Endothelial cell of umbilical vein (primary cell): ENCODE measurements around the gene DPF3. TPM values are rescaled to one million over a fixed set of nuclear protein-coding genes. Genes with fewer than 3 reads are reported as not detected.

Source experiments
- BruUV-seq: library from RNA; stranded (reverse); fragments of 400-500 nt; replicated peaks from 2 replicates; lab custom pipeline; 2021; lab: Mats Ljungman, UMichigan
- CTCF ChIA-PET: fragments of 300-600, 350-600 bp; sonication (Branson Sonifier 250); formaldehyde crosslinking; loops from one replicate; lab custom pipeline; 2021; ENCODE audit warnings: antibody characterized with exemption, inconsistent platforms; lab: Charles Lee
- POLR2A ChIA-PET: fragments of 300-600, 350-600 bp; sonication (Branson Sonifier 250); formaldehyde crosslinking; loops from one replicate; lab custom pipeline; 2021; ENCODE audit warnings: antibody characterized with exemption, inconsistent platforms; lab: Charles Lee
- DNase-seq: peaks from one replicate; pipeline ENCODE4 v3.0.0-alpha.2; 2011; ENCODE audit warnings: low read depth, low spot score
- FAIRE-seq: peaks from 2 replicates; lab custom pipeline; 2011; peaks lifted over from hg19 to GRCh38; lab: Jason Lieb, UNC
- H2AFZ ChIP-seq: 2 replicates; pipeline ENCODE4 v1.6.0; 2012; ENCODE audit warnings: low read depth, low read length, control low read depth, inconsistent platforms
- H3K27ac ChIP-seq: 2 replicates; pipeline ENCODE4 v1.5.1; 2011; ENCODE audit warnings: low read depth, mild to moderate bottlenecking, control low read depth, low read length, moderate library complexity; ENCODE audit not compliant: insufficient read depth
- H3K27me3 ChIP-seq, 2 experiments: 2 replicates each; pipeline versions ENCODE4 v1.6.0 to v1.6.1; 2011; ENCODE audit warnings: low read length in 2 of 2, mixed read lengths in 1 of 2; ENCODE audit not compliant: control insufficient read depth in 2 of 2, insufficient read depth in 2 of 2
- H3K36me3 ChIP-seq, 2 experiments: 2 replicates in 1 of 2; 3 replicates in 1 of 2; pipeline ENCODE4 v1.5.1; 2011; ENCODE audit warnings: low read length in 2 of 2, mild to moderate bottlenecking in 1 of 2, moderate library complexity in 1 of 2; ENCODE audit not compliant: control insufficient read depth in 2 of 2, insufficient read depth in 2 of 2; ENCODE audit errors: extremely low read depth in 1 of 2
- H3K4me1 ChIP-seq: 3 replicates; pipeline ENCODE4 v1.5.1; 2011; ENCODE audit warnings: mild to moderate bottlenecking, low read length; ENCODE audit not compliant: control insufficient read depth, insufficient read depth; ENCODE audit errors: extremely low read depth
- H3K4me2 ChIP-seq: 2 replicates; pipeline ENCODE4 v1.6.1; 2011; ENCODE audit warnings: low read length, control low read depth, mixed read lengths; ENCODE audit not compliant: insufficient read depth
- H3K4me3 ChIP-seq, 3 experiments: fragments of 200-600 bp in 1 of 3; sonication (generic), shearing (Covaris generic) in 1 of 3; replicated peaks in 1 of 3; 2 replicates each; pipeline ENCODE4 v1.5.1; 2011 to 2016; ENCODE audit warnings: control low read depth in 3 of 3, low read length in 3 of 3, mild to moderate bottlenecking in 2 of 3, inconsistent platforms in 1 of 3, low read depth in 1 of 3, moderate library complexity in 1 of 3; ENCODE audit not compliant: insufficient read depth in 1 of 3
- H3K79me2 ChIP-seq: 2 replicates; pipeline ENCODE4 v1.6.0; 2012; ENCODE audit warnings: low read length, inconsistent platforms; ENCODE audit not compliant: control insufficient read depth, insufficient read depth
- H3K9ac ChIP-seq: replicated peaks from 2 replicates; pipeline ENCODE3; 2011; ENCODE audit warnings: low read length, control low read depth; ENCODE audit not compliant: insufficient read depth; ENCODE audit errors: extremely low read depth
- H3K9me1 ChIP-seq: replicated peaks from 3 replicates; pipeline ENCODE4 v1.6.0; 2011; ENCODE audit warnings: mild to moderate bottlenecking, low read length; ENCODE audit not compliant: control insufficient read depth, insufficient read depth; ENCODE audit errors: extremely low read depth
- H3K9me3 ChIP-seq: replicated peaks from 2 replicates; pipeline ENCODE4 v1.5.1; 2012; ENCODE audit warnings: low read length, inconsistent platforms; ENCODE audit not compliant: control insufficient read depth, insufficient read depth
- H4K20me1 ChIP-seq: replicated peaks from 2 replicates; pipeline ENCODE3; 2011; ENCODE audit warnings: mild to moderate bottlenecking, low read length; ENCODE audit not compliant: control insufficient read depth, insufficient read depth; ENCODE audit errors: extremely low read depth
- CTCF ChIP-seq, 2 donors: IDR thresholded peaks; 1 replicate in 1 of 2; 2 replicates in 1 of 2; pipeline ENCODE4 v1.5.1; 2011; ENCODE audit warnings: low read length in 2 of 2, mild to moderate bottlenecking in 2 of 2, moderate library complexity in 2 of 2, control low read depth in 1 of 2, inconsistent platforms in 1 of 2, low read depth in 1 of 2; ENCODE audit not compliant: insufficient read depth in 1 of 2; ENCODE audit errors: extremely low read depth in 1 of 2
- EZH2 ChIP-seq: IDR thresholded peaks from 2 replicates; pipeline ENCODE4 v1.6.1; 2012; ENCODE audit warnings: borderline replicate concordance, low read depth, mild to moderate bottlenecking, moderate library complexity, low read length, inconsistent platforms; ENCODE audit not compliant: severe bottlenecking
- FOS ChIP-seq: IDR thresholded peaks from 2 replicates; pipeline ENCODE4 v1.6.1; 2011; ENCODE audit warnings: mild to moderate bottlenecking, low read length, moderate library complexity, borderline replicate concordance; ENCODE audit not compliant: insufficient read depth
- GATA2 ChIP-seq: IDR thresholded peaks from 2 replicates; pipeline ENCODE4 v1.7.0; 2011; ENCODE audit warnings: low read depth, mild to moderate bottlenecking, moderate library complexity, mixed read lengths, low read length; ENCODE audit not compliant: insufficient read length, insufficient read depth
- JUN ChIP-seq: IDR thresholded peaks from 2 replicates; pipeline ENCODE4 v1.6.1; 2011; ENCODE audit warnings: borderline replicate concordance, low read depth; ENCODE audit not compliant: insufficient read length, insufficient read depth
- MAX ChIP-seq: IDR thresholded peaks from 2 replicates; pipeline ENCODE4 v1.6.1; 2011; ENCODE audit not compliant: insufficient read depth, insufficient read length
- MYC ChIP-seq: IDR thresholded peaks from one replicate; pipeline ENCODE4 v1.6.1; 2011; ENCODE audit warnings: mild to moderate bottlenecking, low read depth, low read length
- POLR2A ChIP-seq: IDR thresholded peaks from 2 replicates; pipeline ENCODE4 v1.6.1; 2012; ENCODE audit warnings: low read depth, mild to moderate bottlenecking, control low read depth, low read length
- POLR2AphosphoS5 ChIP-seq: IDR thresholded peaks from 2 replicates; pipeline ENCODE4 v1.6.1; 2012; ENCODE audit warnings: low read depth, mild to moderate bottlenecking, control low read depth, low read length, moderate library complexity; ENCODE audit not compliant: insufficient read depth
- dilution Hi-C: fragments of 300-500 bp; cut with MboI; formaldehyde crosslinking; loops from one replicate; pipeline ENCODE4 v1.15.0; 2019; ENCODE audit warnings: low sequenced_read_pairs; ENCODE audit not compliant: extremely low pct_ligation_motif_present
- intact Hi-C: fragments of 100-400 bp; cut with micrococcal nuclease; formaldehyde crosslinking; loops from one replicate; pipeline ENCODE4 v1.10.0; 2022
- polyA plus RNA-seq, 4 experiments: library from polyadenylated mRNA; depleted of rRNA in 3 of 4; stranded (reverse) in 3 of 4; unstranded in 1 of 4; fragments of >200 nt; gene quantifications; 2 replicates each; pipeline versions ENCODE4 v1.2.1 to v1.2.3, GENCODE V29; 2011 to 2012; ENCODE audit warnings: missing spikeins in 1 of 4
- total RNA-seq: library from RNA; stranded (reverse); gene quantifications from 2 replicates; pipeline ENCODE4 v1.2.3, GENCODE V29; 2021

The DPF3 gene
- total and polyA plus RNA-seq, 2 donors (not counting 3 experiments of a cell fraction or from before 2014, with no cell fraction given): 2.4 to 3.5 TPM

GRCh38 chr14:72904840-72905561 lies 11.1 kb upstream of the DPF3 start:
- H3K36me3 ChIP-seq: no peaks in the 10 kb centered on the region
- H3K79me2 ChIP-seq: no peaks in the 10 kb centered on the region
- peak overlapping the region; percentile 3 for H2AFZ ChIP-seq
- BruUV-seq: no TSS peak
- FAIRE-seq (peak; percentile 88), DNase-seq (peak; percentile 68)
- H3K27ac ChIP-seq: no peak overlapping the region
- intact Hi-C loops (loop anchor here (1.0 to 2.0 kb wide), 3 partner anchors 43 to 388 kb away; no protein-coding TSS in a partner anchor), dilution Hi-C loops (no loop called here)
- H3K4me1 ChIP-seq: no peaks in the 10 kb centered on the region
- ChIA-PET CTCF (interaction anchor here (0.6 to 5.0 kb wide), 45 partner anchors 8 to 396 kb away, joined by 3 to 377 read pairs (median 4); partner anchors contain the start of gene DPF3), POLR2A (interaction anchor here (0.6 kb wide), 1 partner anchor 388 kb away, joined by 3 read pairs; no protein-coding TSS in a partner anchor)
- no peaks in the 10 kb centered on the region for H3K9me1 ChIP-seq
- no peaks in the 10 kb centered on the region for H4K20me1 ChIP-seq
- no peaks in the 10 kb centered on the region for H3K27me3 ChIP-seq
- no peaks in the 10 kb centered on the region for H3K9me3 ChIP-seq
- no peak overlapping the region for H3K4me3 ChIP-seq
- H3K4me2 ChIP-seq: no peak overlapping the region
- no peak overlapping the region for H3K9ac ChIP-seq
- TF ChIP-seq POLR2AphosphoS5: no peak
- peak; percentile 78 to 93 for TF ChIP-seq CTCF (IDR thresholded peaks at IDR 0.05; ENCODE audit: extremely low read depth in 1 of 2, insufficient read depth in 1 of 2, low read depth in 1 of 2, low read length in 2 of 2)

GRCh38 chr14:72904218-72904617 lies 10.3 kb upstream of the DPF3 start:
- H2AFZ ChIP-seq: peak overlapping the region; percentile 3

More at GRCh38 chr14:72904218-72904617, 10.3 kb upstream of the DPF3 start:
- Histone ChIP-seq H3K9me3 (no peaks in the 10 kb centered on the region), H3K79me2 (no peaks in the 10 kb centered on the region), H4K20me1 (no peaks in the 10 kb centered on the region), H3K27ac (no peak overlapping the region), H3K27me3 (no peaks in the 10 kb centered on the region), H3K4me3 (no peak overlapping the region), H3K36me3 (no peaks in the 10 kb centered on the region), H3K4me1 (no peaks in the 10 kb centered on the region), H3K9ac (no peak overlapping the region), H3K9me1 (no peaks in the 10 kb centered on the region), H3K4me2 (no peak overlapping the region)
- no peak for DNase-seq
- no peak for FAIRE-seq
- no TSS peak for BruUV-seq
- ChIA-PET CTCF (interaction anchor here (1.0 to 5.0 kb wide), 15 partner anchors 11 to 395 kb away, joined by 3 to 377 read pairs (median 7); partner anchors contain the start of gene DPF3), POLR2A (interaction anchor here (0.9 kb wide), 1 partner anchor 351 kb away, joined by 3 read pairs; no protein-coding TSS in a partner anchor)
- dilution Hi-C loops (no loop called here), intact Hi-C loops (loop anchor here (2.0 kb wide), 1 partner anchor 239 kb away; no protein-coding TSS in a partner anchor)
- TF ChIP-seq FOS: no peak
- no peak for TF ChIP-seq JUN
- no peak for TF ChIP-seq POLR2A
- no peak for TF ChIP-seq MAX
- no peak for TF ChIP-seq POLR2AphosphoS5
- no peak for TF ChIP-seq GATA2
- no peak for TF ChIP-seq CTCF (IDR thresholded peaks at IDR 0.05; ENCODE audit: extremely low read depth in 1 of 2, insufficient read depth in 1 of 2, low read depth in 1 of 2, low read length in 2 of 2)
- no peak for TF ChIP-seq MYC
- no peak for TF ChIP-seq EZH2
